Activated CD8-positive, alpha-beta memory T cell treated with anti-CD3 and anti-CD28 coated beads, Interleukin-2, amount 50 U/mL, for 48 hours (primary cell): ENCODE results near the gene TRAM2.

ENCODE experiments used
- DNase-seq: peaks from one replicate; pipeline ENCODE4 v3.0.0-alpha.2; 2020

The TRAM2 gene

DNA sequence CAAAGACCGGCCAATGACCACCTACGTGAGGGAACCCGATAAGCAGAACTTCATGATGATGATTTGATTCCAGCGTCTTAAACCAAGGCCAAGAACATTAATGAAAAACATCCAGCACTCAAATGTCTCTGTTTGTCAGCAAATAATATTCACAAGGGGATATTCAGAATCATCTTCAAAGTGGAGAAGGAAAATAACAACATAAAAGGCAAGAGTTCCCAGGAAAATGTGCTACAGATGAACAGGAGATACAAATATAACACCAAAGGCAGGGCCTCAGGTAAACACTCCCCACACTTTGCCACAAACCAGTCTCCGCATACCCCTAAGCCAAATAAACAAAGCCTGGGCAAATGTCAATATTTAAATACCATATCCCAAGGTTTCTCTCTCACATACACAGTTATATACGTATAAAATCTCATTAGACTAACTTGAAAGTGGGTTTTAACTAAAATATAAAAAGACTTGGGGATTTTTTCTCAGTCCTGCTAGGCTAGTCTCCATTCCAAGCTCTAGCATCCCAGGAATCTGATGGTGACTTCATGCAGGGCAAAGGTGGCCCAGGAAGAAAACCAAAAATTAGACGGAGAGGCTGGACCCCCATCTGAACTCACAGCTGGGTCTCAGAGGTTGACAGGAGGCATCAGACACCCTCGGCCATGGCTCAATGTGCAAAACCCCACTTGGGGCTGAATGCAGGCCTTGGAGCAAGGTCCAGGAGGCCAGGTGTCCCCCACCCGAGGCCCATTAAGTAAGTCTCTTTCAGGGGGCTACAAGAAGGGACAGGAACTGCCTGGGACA, 32.1 kb downstream of the TRAM2 start:
- no peak for DNase-seq

DNA sequence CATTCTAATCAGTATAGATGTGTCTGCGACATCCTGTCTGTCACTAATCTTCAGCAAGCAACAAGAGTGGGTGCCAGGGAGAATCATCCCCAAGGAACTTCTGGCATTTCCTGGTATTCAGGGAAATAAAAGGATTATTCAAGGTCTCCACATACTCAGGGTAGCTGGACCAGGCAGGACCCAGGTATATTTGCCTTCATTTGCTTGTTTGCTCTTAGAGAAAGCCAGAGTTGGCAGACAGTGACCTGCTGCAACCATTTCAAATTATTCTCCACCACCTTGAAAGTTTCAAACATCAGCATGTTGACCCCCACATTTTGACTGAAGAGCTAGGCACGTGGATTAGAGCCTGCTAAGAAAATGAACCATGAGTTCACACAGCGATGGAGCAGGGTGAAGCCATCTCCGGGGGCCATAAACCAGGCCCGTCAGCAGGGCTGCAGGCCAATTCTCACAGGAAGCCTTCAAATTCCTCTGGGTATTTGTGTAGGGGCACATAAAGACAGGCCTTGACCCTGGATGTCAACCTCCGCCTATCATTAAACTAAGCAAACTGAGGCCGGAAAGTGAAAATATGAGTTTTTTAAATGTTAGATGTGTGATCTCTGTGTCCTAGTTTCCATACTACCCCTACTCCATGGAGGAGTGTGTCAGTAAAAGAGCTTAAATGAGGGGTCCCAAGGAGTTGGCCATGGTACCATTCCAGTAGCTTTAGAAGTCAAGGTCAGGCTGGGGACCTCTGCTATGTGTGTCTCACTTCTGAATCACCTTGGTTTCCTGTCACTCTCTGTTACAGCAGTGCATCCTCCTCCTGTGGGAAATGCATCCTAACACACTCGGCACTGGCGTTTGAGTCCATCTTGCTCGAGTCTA, 32.9 kb downstream of the TRAM2 start:
- no peak for DNase-seq

DNA sequence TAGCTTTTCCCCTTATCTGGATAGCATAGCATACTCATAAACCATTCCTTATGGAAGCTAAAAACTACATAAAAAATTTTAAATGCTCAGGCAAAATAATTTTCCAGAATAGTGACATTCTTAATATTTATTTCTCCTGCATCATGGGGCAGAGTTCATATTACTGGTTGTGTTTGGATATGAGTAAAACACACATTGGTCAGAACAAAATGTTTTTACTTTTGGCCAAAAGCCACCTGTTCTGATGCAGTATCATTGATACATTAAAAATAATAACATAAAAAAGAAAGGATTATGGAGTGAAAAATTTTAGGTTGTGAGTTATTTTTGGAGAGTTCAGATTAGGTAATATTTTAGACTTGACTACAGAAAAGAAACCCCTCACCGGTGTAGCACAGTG, 33.6 kb downstream of the TRAM2 start:
- DNase-seq = no peak

DNA sequence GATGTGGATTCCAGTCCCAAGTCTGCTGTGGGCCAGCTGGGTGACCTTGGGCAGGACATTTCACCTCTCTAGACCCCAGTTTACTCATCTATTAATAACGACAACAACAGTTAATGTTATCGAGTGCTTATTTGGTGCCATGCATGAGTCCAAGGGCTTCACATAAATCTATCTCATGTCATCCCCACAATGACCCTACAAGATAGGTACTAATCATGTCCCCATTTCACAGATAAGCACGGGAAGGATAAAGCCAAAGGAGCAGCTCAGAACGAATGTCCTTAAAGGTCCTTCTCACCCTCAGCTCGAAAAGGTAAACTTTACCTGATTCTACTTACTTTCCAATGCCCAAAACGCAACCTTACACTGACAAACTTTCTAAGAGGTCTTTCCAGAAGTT, 35.7 kb downstream of the TRAM2 start:
- DNase-seq = no peak

GRCh38 chr6:52540286-52540902, 36.5 kb downstream of the TRAM2 start:
- DNase-seq = no peak

- no peak for DNase-seq
Measured at GRCh38 chr6:52539607-52540006, 37.3 kb downstream of the TRAM2 start.

DNA sequence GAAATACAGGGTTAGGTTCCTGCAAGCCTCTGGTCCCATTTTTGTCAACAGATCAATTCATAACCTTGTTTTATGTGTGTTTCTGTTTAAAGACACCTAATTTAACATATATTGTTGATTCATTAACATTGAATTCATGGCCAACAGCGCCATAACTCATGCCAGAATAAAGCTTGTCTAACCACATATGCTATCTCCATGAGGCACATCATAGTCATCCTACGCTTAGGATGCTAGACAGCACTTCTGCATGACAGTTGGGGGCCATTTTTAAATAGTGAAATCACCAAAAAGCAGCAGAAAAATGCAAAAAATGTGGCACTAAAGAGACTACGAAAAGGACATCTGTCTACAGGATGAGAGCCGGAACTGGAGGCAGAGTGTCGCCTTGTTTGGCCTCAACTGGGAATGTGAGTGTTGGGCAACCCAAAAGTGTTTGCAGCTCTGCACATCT, 37.9 kb downstream of the TRAM2 start:
- no peak for DNase-seq

- no peak for DNase-seq
Measured at GRCh38 chr6:52538252-52538900, 38.5 kb downstream of the TRAM2 start.

DNA sequence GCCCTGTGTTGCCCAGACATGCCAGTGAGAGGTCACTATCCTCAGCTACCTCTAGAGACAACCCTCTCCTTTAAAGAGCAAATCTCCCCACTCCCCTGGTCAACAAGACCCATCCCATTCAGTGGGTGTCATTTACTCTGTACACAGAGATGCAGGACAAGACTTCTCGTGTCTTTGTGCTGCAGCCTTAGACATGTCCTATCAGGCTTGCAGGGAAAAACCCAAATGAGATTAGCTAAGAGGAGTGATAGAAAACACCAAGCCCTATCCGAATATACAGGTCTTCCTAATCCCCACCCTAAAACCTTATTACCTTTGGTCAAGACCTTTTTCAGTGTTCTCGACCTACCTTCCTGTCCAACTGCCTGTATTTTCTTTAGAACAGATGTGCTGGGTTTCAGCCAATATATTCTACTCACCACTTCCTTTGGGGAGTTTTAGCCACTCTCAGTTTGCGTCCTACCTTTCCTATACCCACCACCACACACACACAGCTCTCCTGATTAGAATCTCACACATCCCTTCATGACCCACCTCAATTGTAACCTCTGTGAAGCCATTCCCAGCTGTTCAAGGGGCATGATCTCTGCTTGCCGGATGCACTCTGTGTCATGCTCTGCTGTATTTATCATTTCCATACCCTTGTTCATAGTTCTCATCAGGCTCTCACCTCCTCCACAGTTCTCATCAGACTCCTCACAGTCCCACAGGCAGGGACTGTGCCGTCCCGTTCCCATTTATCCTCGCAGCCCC, 39.7 kb downstream of the TRAM2 start:
- DNase-seq = no peak

DNA sequence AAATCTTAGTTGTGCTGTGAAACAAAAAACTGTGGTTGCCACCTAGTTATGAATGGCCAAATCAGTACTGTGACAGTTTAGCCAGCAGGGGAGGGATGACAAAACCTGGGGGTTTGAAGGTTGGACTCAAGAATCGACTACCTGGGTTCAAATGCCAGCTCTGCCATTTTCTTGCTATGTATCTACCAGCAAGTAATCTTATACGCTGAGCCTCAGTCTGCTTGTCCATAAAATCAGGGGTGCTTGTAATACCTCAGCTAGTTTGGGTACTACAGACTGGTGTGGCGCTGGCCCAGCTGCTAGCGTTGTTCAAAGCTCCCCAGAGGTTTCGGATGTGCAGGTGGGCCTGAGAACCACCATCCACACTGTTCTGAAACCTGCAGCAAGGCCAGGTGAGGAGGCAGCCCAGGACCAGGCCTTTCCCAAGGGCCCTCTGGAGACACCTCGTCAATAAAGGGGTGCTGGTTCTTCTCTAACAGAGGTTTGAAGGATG, 40.4 kb downstream of the TRAM2 start:
- DNase-seq = no peak

DNA sequence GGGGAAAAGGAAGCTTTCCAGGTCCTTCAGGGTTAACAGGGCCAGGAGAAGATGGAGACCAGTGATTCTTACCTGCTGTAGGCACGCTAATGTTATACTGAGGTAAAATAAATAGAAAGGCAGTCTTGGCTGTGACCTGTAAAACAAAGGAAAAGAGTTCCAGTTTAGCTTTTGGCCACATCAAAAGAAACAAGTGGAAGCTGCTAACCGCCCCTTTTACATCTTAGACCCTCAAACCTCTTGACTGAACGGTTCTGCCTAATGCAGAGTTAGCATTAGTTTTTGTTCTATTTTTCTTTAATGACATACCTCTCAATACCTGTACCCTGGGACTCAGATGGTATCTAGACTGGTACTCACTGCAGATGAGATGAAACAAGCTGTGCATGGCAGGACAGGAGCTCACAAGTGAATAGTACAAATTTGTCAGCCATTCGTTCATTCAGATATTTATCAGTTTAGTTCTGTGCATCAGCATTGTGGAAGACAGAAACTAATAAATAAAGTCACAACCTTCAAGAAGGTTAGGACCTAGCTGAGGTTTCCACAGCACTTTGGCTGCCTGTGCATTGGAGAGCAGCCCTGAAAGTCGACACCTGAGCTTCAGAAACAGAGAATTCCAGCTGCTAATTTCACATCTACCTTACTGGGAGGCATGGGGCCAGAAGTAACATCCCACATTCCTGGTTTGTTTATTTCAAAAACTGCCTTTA, 41.0 kb downstream of the TRAM2 start:
- DNase-seq = no peak

GRCh38 chr6:52534966-52535390, 41.9 kb downstream of the TRAM2 start:
- DNase-seq = peak; percentile 65

GRCh38 chr6:52534363-52534762, 42.5 kb downstream of the TRAM2 start:
- DNase-seq = no peak

DNA sequence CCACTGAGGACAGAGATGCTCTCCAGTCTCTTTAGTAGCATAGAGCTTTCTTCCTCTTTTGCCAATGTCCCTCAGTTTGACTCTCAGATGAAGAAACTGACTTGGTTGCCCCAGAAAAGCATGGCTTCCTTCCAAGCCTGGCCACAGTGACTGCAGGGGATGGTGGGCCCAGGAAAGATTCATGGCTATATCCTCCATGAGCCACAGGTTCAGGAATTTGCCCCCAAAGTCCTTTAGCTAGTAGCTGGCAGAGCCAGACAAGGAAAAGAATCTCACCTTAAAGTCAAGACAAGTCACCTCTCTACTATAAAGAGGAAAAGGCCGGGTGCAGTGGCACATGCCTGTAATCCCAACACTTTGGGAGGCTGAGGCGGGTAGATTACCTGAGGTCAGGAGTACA, 43.4 kb downstream of the TRAM2 start:
- no peak for DNase-seq

DNA sequence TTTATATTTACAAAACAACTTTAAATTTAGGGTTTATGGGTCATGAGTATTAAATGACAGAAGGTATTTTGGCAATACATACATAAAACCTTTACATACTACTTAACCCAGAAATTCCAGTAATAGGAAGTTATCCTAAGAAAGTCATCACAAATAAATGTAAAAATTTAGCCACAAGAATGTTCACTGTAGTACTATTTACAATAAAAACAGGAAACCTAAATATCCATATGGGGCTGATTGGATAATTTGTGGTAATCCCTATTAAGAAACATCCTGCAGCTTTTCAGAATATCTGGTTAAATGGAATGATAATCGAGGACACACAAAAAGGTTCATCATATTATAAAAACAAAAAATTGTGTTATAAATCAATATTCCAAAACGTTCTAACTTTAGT, 44.4 kb downstream of the TRAM2 start:
- DNase-seq = no peak

- DNase-seq = no peak
Measured at GRCh38 chr6:52531834-52532233, 45.0 kb downstream of the TRAM2 start.

DNA sequence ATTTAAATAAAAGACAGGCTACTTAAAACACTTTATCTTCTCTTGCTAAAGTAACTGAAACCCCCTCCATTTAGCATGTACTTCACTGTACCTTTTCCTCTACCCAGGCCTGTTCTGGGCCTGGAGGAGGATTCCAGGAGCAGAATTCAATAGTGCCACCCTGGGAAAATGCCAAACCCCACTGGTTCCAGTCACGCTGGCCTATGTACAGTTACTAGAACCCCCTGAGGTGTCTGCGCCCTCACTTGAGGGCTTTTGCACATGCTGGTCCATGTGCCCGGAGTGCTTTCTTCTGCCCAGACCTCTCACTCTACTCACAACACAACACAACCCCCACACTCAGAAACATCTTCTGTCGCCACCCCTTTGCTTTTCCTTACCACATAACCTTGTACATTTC, 45.5 kb downstream of the TRAM2 start:
- no peak for DNase-seq

- DNase-seq = no peak
Measured at GRCh38 chr6:52530351-52530750, 46.5 kb downstream of the TRAM2 start.

DNA sequence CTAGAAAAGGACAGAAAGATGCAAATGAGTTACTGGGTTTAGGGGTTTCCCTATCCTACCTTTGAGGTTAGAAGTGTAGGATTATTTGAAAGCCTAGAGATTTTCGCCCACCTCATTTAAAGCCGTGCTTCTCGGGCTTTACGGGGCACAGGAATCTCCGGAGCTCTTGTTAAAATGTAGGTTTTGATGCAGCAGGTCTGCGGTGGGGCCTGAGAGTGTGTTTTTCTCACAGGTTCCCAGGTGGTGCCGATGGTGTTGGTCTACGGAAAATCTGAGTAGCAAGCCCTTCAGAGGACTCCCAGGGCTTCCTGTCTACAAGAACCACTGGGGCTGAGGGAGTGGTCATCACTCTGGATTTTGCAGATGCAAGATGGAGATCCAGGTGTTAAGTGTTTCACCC, 47.5 kb downstream of the TRAM2 start:
- no peak for DNase-seq

DNA sequence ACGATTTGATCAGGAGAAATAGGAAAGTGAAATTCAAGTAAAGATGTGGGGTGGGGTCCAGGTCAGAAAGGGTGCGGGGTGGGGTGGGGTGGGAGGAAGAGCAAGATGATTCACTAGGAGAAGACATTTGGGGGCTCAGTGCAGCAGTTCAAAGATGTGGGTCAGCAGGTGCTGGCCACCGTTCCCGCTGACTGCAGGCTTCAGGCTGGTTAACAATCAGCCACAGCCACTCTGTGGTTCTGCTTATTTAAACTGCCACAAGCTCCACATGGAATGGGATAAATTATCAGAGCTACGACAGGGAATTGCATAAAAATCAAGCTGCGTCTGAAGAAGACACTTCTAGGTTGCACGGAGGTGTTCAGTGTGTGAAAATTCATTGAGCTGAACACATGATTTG, 49.4 kb downstream of the TRAM2 start:
- DNase-seq = no peak

DNA sequence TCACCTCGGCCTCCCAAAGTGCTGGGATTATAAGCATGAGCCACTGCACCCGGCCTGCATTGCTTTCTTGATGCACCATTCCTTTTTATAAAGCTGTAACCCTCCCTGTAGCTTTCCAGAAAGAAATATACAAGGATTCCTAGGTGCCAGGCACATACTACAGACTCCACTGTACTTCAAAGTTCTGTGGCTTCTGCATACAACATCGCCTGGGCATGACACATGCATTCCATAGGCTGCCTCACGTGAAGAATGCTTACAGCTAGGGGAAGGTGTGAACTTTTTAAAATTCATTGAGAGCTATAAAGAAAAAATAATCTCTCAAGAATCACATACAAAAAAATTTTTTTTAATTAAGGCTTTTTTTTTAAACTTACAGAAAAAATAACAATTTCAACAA, 50.2 kb downstream of the TRAM2 start:
- no peak for DNase-seq

- no peak for DNase-seq
Measured at GRCh38 chr6:52524918-52525317, 51.9 kb downstream of the TRAM2 start.
